ENCODE results near the gene EPS8L2.

The EPS8L2 gene

DNA sequence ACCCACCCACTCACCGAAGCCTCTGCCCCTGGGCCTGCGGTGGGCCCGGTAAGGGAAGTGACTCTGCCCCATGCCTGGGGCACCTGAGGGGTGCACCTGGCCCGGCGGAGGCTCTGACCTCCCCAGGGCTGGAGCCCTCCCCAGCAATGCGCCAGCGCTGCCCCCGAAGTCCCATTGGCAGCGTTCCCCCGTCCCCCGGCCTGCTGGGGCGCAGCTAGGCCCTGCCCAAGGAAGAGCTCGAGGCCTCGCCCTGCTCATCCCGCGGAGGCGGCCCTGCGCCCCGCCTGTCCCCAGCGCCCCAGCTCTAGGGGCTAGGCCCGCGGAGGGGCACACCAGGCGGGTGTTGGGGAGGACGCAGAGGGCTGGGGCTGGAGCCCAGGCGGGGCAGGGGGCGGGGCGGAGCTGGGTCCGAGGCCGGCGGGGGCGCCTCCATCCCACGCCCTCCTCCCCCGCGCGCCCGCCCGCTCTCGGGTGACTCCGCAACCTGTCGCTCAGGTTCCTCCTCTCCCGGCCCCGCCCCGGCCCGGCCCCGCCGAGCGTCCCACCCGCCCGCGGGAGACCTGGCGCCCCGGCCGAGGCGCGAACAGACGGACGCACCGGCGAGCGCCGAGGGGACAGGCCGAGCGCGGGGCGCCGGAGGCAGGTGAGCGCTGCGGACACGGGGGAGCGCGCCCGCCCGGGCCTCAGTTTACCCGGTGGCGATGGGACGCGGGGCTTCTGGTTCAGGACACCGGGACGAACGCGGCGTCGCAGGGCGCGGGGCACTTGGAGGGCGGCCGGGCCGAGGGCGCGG lies at the start of gene EPS8L2:
TSS of gene EPS8L2 (plus strand) at position 586 of the 793 bp plus-strand sequence. CDS start 3,177 bp downstream, outside the sequence.
- DNase-seq (ENCODE audit: low read depth, low spot score), result no peak
- Histone ChIP-seq H3K4me3 (no peak within 1 kb of the TSS), H3K9me3 (ENCODE audit: low read depth, low read length) (no peaks in the 10 kb centered on the region)

DNA sequence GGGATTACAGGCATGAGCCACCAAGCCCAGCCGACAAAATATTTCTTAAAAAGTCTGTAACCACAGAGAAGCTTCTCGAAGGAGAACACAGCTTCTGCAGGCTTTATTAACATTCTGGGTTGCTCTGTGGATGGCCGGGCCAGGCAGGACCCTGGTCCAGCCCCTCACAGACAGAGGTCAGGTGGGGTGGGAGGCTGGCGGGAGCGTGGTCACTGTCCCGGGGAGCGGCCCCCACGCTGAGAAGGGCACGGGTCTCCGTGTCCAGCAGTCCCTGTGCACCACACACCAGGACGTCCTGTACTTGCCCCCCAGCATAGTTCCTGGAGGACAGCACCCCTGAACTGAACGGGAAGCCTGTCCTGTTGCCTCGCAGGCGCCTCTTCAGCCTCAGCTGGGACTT lies 49.6 kb upstream of the EPS8L2 start:
- Histone ChIP-seq H3K27ac (no peak overlapping the region), H3K9ac (ENCODE audit: insufficient read length) (no peak overlapping the region), H3K36me3 (ENCODE audit: insufficient read depth, low read length) (peaks cover 43% of the 10 kb centered on the region), H3K4me3 (no peak overlapping the region), H3K9me3 (ENCODE audit: low read depth, low read length) (no peaks in the 10 kb centered on the region)
- TF ChIP-seq EZH2 (IDR thresholded peaks at IDR 0.05), result no peak
- TF ChIP-seq POLR2AphosphoS5 (IDR thresholded peaks at IDR 0.05; ENCODE audit: borderline replicate concordance, low read depth, low read length), result no peak
- TF ChIP-seq FOXP2 (optimal IDR thresholded peaks at IDR 0.05; ENCODE audit: control extremely low read depth, extremely low read length, insufficient read depth), result no peak
- DNase-seq (ENCODE audit: low read depth, low spot score), result no peak

More for the DNA sequence above, at the start of gene EPS8L2:
- H3K27ac ChIP-seq, result no peak within 1 kb of the TSS
- no peaks in the 10 kb centered on the region for H3K36me3 ChIP-seq (ENCODE audit: insufficient read depth, low read length)
- TF ChIP-seq FOXP2 (optimal IDR thresholded peaks at IDR 0.05; ENCODE audit: control extremely low read depth, extremely low read length, insufficient read depth) (no peak), EZH2 (IDR thresholded peaks at IDR 0.05) (no peak), POLR2AphosphoS5 (IDR thresholded peaks at IDR 0.05; ENCODE audit: borderline replicate concordance, low read depth, low read length) (no peak)
- H3K9ac ChIP-seq (ENCODE audit: insufficient read length), result no peak within 1 kb of the TSS

DNA sequence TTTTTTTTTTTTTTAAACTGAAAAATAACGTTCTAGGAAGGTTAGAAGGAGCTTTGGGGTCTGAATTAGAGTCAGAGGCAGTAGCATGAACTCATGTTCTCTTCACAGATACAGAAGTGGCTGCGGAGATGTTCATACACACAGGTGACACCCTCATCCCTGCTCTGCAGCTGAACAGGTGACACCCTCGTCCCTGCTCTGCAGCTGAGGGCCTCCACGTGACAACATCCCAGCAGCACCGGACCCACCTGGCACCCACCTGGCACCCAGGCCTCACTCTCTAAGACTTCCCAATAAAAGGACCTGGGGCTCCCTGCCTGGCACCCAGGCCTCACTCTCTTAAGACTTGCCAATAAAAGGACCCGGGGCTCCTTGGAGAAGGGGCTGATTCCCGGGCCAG lies 49.2 kb upstream of the EPS8L2 start:
- no peak for DNase-seq (ENCODE audit: low read depth, low spot score)
- Histone ChIP-seq H3K4me3 (no peak overlapping the region), H3K36me3 (ENCODE audit: insufficient read depth, low read length) (peaks cover 39% of the 10 kb centered on the region), H3K27ac (no peak overlapping the region), H3K9me3 (ENCODE audit: low read depth, low read length) (no peaks in the 10 kb centered on the region), H3K9ac (ENCODE audit: insufficient read length) (no peak overlapping the region)
- TF ChIP-seq POLR2AphosphoS5 (IDR thresholded peaks at IDR 0.05; ENCODE audit: borderline replicate concordance, low read depth, low read length) (no peak), FOXP2 (optimal IDR thresholded peaks at IDR 0.05; ENCODE audit: control extremely low read depth, extremely low read length, insufficient read depth) (no peak), EZH2 (IDR thresholded peaks at IDR 0.05) (no peak)

DNA sequence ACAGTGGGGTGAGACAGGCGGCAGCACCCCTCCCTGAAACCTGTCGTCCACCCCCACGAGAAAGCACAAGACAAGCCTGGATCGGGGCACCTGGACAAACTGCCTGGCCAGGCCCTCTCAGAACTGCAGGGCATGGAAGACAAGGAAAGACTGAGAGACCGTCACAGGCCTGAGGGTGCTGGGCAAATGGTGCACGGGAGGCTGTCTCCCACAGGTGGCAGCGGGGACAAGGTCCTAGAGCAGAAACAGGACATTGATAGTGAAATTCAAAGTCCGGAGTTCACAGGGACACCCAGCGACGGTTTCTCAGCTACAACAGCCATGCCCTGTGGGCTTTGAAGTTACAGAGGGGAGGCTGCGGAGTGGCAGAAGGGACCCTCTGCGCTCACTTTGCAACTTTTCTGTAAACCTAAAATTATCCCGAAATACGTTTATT lies 48.3 kb upstream of the EPS8L2 start:
- no peak overlapping the region for H3K4me3 ChIP-seq
- no peak overlapping the region for H3K27ac ChIP-seq
- peaks cover 36% of the 10 kb centered on the region; the same call in 1 of the 2 replicates for H3K36me3 ChIP-seq (ENCODE audit: insufficient read depth, low read length)
- no peak overlapping the region for H3K9ac ChIP-seq (ENCODE audit: insufficient read length)
- H3K9me3 ChIP-seq (ENCODE audit: low read depth, low read length), result no peaks in the 10 kb centered on the region
- TF ChIP-seq POLR2AphosphoS5 (IDR thresholded peaks at IDR 0.05; ENCODE audit: borderline replicate concordance, low read depth, low read length) (no peak), EZH2 (IDR thresholded peaks at IDR 0.05) (no peak), FOXP2 (optimal IDR thresholded peaks at IDR 0.05; ENCODE audit: control extremely low read depth, extremely low read length, insufficient read depth) (no peak)
- no peak for DNase-seq (ENCODE audit: low read depth, low spot score)

DNA sequence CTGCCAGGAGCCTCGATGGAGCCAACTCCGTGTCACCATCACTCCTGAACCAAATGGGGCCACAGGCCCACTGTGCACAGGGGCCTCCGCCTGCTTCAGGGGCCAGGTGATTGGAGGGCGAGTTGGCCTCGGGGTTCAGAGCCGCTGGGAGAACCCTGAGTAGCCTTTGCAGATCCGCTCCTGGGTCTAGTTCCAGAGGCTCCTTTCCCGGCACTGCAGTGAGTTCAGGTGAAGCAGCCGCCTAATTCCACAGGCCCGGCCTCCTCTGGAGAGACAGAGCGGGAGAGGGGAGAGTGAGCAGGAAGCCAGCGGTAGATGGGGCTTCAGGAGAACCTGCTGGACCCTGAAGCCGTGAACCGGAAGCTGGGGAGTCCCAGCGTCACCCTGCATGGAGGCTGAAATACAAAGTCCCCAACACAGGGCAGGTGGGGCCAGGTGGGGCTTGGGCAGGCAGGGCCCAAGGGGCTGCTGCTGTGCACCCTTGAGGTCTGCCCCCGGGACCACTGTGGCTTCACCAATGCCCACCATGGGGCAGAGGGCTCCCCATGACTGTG lies 46.4 kb upstream of the EPS8L2 start:
- H3K36me3 ChIP-seq (ENCODE audit: insufficient read depth, low read length), result peaks cover 38% of the 10 kb centered on the region

DNA sequence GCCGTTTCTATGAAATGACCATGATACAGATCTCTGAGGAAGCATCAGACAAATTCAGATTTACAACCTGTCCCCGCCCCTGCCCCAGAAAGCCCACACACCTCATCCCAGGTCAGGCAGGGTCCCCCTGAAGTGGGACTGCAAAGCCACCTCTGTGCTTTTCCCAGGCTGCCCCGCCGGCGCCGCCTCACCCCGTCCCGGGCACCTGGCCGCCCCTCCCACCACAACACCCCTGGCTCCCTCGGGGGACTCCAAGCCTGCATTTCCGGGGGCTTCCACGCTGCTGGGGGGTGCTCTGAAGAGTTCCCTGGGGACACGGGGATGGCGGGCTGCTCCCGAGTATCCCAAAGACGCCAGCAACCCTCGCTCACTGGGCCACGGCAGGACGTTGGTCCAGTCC lies 45.8 kb upstream of the EPS8L2 start:
- H3K4me3 ChIP-seq, result no peak overlapping the region
- no peak overlapping the region for H3K9ac ChIP-seq (ENCODE audit: insufficient read length)
- no peak for DNase-seq (ENCODE audit: low read depth, low spot score)
- peaks cover 38% of the 10 kb centered on the region for H3K36me3 ChIP-seq (ENCODE audit: insufficient read depth, low read length)
- H3K27ac ChIP-seq, result no peak overlapping the region
- no peak for TF ChIP-seq EZH2 (IDR thresholded peaks at IDR 0.05)
- TF ChIP-seq FOXP2 (optimal IDR thresholded peaks at IDR 0.05; ENCODE audit: control extremely low read depth, extremely low read length, insufficient read depth), result no peak
- no peak for TF ChIP-seq POLR2AphosphoS5 (IDR thresholded peaks at IDR 0.05; ENCODE audit: borderline replicate concordance, low read depth, low read length)
- H3K9me3 ChIP-seq (ENCODE audit: low read depth, low read length), result no peaks in the 10 kb centered on the region

More for the DNA sequence above, 46.4 kb upstream of the EPS8L2 start:
- Histone ChIP-seq H3K4me3 (no peak overlapping the region), H3K9ac (ENCODE audit: insufficient read length) (no peak overlapping the region), H3K27ac (no peak overlapping the region), H3K9me3 (ENCODE audit: low read depth, low read length) (no peaks in the 10 kb centered on the region)
- no peak for DNase-seq (ENCODE audit: low read depth, low spot score)
- TF ChIP-seq EZH2 (IDR thresholded peaks at IDR 0.05), result no peak
- TF ChIP-seq FOXP2 (optimal IDR thresholded peaks at IDR 0.05; ENCODE audit: control extremely low read depth, extremely low read length, insufficient read depth), result no peak

DNA sequence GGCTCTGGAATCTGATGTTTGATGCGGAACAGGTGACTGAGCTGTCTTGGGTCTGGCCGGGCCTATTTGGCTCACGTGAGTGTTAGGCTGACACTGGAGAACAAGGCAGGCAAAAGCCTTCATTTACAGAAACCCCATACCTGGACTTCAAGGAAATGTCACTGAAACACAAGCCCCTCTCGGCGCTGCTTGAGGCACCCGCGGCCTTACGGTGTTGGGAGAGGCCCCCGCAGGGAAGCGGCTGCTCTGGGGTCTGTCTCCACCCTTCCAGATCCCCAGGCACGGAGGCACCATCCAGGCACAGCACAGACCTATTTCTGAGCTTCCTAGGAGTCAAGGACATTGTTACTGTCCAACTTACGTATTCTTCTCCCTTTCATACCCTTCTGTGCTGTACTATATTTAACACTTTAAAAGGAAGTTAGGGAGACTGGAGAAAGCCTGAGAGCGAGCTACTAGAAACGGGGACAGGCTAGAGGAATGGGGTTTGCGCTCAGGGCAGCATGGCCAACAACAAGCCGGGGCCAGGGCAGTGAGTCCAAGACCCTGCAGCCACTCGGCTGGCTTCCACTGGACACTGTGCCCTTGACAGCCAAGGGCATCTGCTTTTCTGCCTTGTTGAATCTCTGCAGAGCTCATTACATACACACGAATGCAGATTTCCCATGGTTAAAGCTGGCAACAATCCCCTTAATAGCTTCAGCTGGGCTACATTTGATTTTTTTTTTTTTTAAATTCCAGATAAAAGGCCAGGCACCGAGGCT lies 45.2 kb upstream of the EPS8L2 start:
- peak overlapping the region; percentile 50; the same call in 1 of the 2 replicates for H3K27ac ChIP-seq
- no peak for DNase-seq (ENCODE audit: low read depth, low spot score)
- no peak for TF ChIP-seq POLR2AphosphoS5 (IDR thresholded peaks at IDR 0.05; ENCODE audit: borderline replicate concordance, low read depth, low read length)
- no peaks in the 10 kb centered on the region for H3K9me3 ChIP-seq (ENCODE audit: low read depth, low read length)
- no peak overlapping the region for H3K9ac ChIP-seq (ENCODE audit: insufficient read length)
- peaks cover 40% of the 10 kb centered on the region for H3K36me3 ChIP-seq (ENCODE audit: insufficient read depth, low read length)
- no peak overlapping the region for H3K4me3 ChIP-seq

DNA sequence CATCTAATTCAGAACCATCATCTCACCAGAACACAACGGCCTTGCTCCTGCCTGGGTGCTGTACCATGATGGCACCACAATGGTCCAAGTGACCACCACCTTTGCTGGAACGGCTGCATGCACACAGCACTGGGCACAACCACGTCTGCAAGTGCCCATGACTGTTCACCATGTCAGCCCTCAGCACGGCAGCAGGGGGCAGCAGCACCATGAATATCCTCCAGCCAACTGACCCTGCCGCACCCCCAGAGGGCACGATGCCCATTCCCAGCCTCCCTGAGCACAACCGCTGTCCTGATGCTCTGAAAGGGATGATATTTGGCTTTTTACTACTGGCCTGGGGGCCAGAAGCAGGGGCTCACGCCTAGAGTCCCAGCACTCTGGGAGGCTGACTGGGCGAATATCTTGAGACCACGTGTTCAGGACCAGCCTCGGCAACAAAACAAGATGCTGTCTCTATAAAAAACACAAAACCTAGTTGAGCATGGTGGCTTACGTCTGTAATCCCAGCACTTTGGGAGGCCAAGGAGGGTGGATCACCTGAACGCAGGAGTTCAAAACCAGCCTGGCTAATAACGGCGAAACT lies 43.2 kb upstream of the EPS8L2 start:
- no peak for TF ChIP-seq EZH2 (IDR thresholded peaks at IDR 0.05)
- no peak for TF ChIP-seq FOXP2 (optimal IDR thresholded peaks at IDR 0.05; ENCODE audit: control extremely low read depth, extremely low read length, insufficient read depth)
- TF ChIP-seq POLR2AphosphoS5 (IDR thresholded peaks at IDR 0.05; ENCODE audit: borderline replicate concordance, low read depth, low read length), result no peak
- no peak overlapping the region for H3K9ac ChIP-seq (ENCODE audit: insufficient read length)
- no peaks in the 10 kb centered on the region for H3K9me3 ChIP-seq (ENCODE audit: low read depth, low read length)
- H3K27ac ChIP-seq, result no peak overlapping the region
- H3K36me3 ChIP-seq (ENCODE audit: insufficient read depth, low read length), result peaks cover 42% of the 10 kb centered on the region
- no peak for DNase-seq (ENCODE audit: low read depth, low spot score)
- no peak overlapping the region for H3K4me3 ChIP-seq
